Esophagus squamous epithelium (tissue), 5 donors: ENCODE data around the gene PRKRIP1. TPM values are rescaled to one million over a fixed set of nuclear protein-coding genes. Genes with fewer than 3 reads are reported as not detected.

Source experiments
- DNase-seq: peaks from one replicate; lab custom pipeline; 2025; lab: John Stamatoyannopoulos, UW
- H3K27ac ChIP-seq, 4 donors: fragments of 200-600 bp; sonication (generic); one replicate each; pipeline ENCODE4 v1.5.1; 2016 to 2019; ENCODE audit warnings: mild to moderate bottlenecking in 1 of 4
- H3K27me3 ChIP-seq, 4 donors: fragments of 200-600 bp; sonication (generic); 1 replicate in 3 of 4; 2 replicates in 1 of 4; pipeline versions ENCODE4 v1.5.1 to v1.6.0; 2017 to 2021; ENCODE audit warnings: antibody characterized with exemption in 1 of 4
- H3K36me3 ChIP-seq, 3 donors: fragments of 200-600 bp; sonication (generic); one replicate each; pipeline ENCODE4 v1.5.1; 2016 to 2019
- H3K4me1 ChIP-seq, 3 donors: fragments of 200-600 bp; sonication (generic); one replicate each; pipeline ENCODE4 v1.5.1; 2017 to 2019
- H3K4me3 ChIP-seq, 4 donors: fragments of 200-600 bp; sonication (generic); 1 replicate in 3 of 4; 2 replicates in 1 of 4; pipeline ENCODE4 v1.5.1; 2016 to 2019; ENCODE audit warnings: mild to moderate bottlenecking in 2 of 4, moderate library complexity in 1 of 4
- H3K9me3 ChIP-seq, 3 donors: fragments of 200-600 bp; sonication (generic); one replicate each; pipeline ENCODE4 v1.5.1; 2016 to 2019
- POLR2A ChIP-seq, 4 donors: fragments of 450-650 bp; IDR thresholded peaks; one replicate each; pipeline ENCODE4 v1.6.1; 2017; ENCODE audit warnings: antibody characterized with exemption in 4 of 4, mild to moderate bottlenecking in 4 of 4, moderate library complexity in 3 of 4
- WGBS, 2 donors: methylation state at CpG; one replicate each; pipeline ENCODE4 v1.1.5; 2018; 5-methylcytosine and 5-hydroxymethylcytosine counted together
- intact Hi-C: fragments of 100-400 bp; cut with DNase I; formaldehyde crosslinking; loops from one replicate; pipeline ENCODE4 v1.15.0; 2022
- total RNA-seq, 4 donors: library from RNA; depleted of rRNA; stranded (reverse); fragments of >200 nt; gene quantifications; one replicate each; pipeline ENCODE4 v1.1.0, GENCODE V29; 2016
- TF ChIP-seq, protein P1 (sequence below), 6 experiments: fragments of 450-650 bp in 4 of 6; fragments of 200-600 bp in 2 of 6; sonication (generic) in 2 of 6; IDR thresholded peaks; one replicate each; pipeline ENCODE4 v1.5.1; 2016 to 2019; ENCODE audit warnings: antibody characterized with exemption in 6 of 6, mild to moderate bottlenecking in 4 of 6, moderate library complexity in 4 of 6
- donor health status: DM: yes; HTN: yes; CAD: no.

The PRKRIP1 gene
- total RNA-seq, 4 donors from 2014 or later: 12.5 to 24.6 (median 16.5) TPM

- H3K27me3 ChIP-seq: no peaks in the 10 kb centered on the region
- TF ChIP-seq, protein P1, sequence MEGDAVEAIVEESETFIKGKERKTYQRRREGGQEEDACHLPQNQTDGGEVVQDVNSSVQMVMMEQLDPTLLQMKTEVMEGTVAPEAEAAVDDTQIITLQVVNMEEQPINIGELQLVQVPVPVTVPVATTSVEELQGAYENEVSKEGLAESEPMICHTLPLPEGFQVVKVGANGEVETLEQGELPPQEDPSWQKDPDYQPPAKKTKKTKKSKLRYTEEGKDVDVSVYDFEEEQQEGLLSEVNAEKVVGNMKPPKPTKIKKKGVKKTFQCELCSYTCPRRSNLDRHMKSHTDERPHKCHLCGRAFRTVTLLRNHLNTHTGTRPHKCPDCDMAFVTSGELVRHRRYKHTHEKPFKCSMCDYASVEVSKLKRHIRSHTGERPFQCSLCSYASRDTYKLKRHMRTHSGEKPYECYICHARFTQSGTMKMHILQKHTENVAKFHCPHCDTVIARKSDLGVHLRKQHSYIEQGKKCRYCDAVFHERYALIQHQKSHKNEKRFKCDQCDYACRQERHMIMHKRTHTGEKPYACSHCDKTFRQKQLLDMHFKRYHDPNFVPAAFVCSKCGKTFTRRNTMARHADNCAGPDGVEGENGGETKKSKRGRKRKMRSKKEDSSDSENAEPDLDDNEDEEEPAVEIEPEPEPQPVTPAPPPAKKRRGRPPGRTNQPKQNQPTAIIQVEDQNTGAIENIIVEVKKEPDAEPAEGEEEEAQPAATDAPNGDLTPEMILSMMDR (IDR thresholded peaks at IDR 0.05): peak; percentile 85 to 95 (median 92)
- TF ChIP-seq POLR2A (IDR thresholded peaks at IDR 0.05): no peak
- intact Hi-C loops: no loop called here
- no peak for DNase-seq
- H3K9me3 ChIP-seq: no peaks in the 10 kb centered on the region
- no peak overlapping the region for H3K4me3 ChIP-seq
- H3K36me3 ChIP-seq: peaks cover 0 to 43% (median 0%) of the 10 kb centered on the region in 3 donors
- H3K27ac ChIP-seq: no peak overlapping the region
- H3K4me1 ChIP-seq: peaks cover 0 to 11% (median 6%) of the 10 kb centered on the region in 3 donors
- 70 to 77% methylated on average over 7 to 9 of the region's 12 CpGs for WGBS, 2 donors
Observed at GRCh38 chr7:102390697-102391484, 5.3 kb upstream of the PRKRIP1 start.

DNA sequence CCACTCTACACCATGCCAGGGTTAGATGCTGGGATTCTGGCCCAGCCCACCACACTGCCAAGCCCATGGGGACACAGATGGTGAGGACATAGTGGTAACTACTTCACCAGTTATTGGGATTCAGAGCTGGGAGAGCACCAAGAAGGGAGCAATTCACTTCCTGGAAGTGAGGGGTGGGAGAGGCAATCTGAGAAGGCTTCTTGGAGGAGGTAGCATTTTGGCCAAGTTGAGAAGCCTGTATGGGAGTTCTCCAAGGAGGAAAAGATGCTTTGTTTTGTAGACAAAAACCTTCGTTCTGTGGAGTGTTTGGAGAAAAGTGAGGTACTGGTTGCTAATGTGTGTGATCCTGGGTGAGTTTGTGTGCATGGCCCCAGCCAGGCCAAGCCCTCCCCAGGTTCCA, 3.8 kb upstream of the PRKRIP1 start:
- no peak for TF ChIP-seq POLR2A (IDR thresholded peaks at IDR 0.05)
- TF ChIP-seq, protein P1 (IDR thresholded peaks at IDR 0.05): no peak
- intact Hi-C loops: no loop called here

GRCh38 chr7:102393467-102393866, 2.7 kb upstream of the PRKRIP1 start:
- Histone ChIP-seq H3K4me1 (peaks cover 7 to 28% (median 12%) of the 10 kb centered on the region in 3 donors), H3K36me3 (peaks cover 0 to 26% (median 0%) of the 10 kb centered on the region in 3 donors), H3K9me3 (no peaks in the 10 kb centered on the region), H3K27ac (no peak overlapping the region), H3K27me3 (no peaks in the 10 kb centered on the region), H3K4me3 (no peak overlapping the region)
- intact Hi-C loops: no loop called here
- 79 to 91% methylated on average over 7 to 8 of the region's 9 CpGs for whole genome bisulfite sequencing, 2 donors
- no peak for DNase-seq
- TF ChIP-seq, protein P1 (IDR thresholded peaks at IDR 0.05): no peak
- no peak for TF ChIP-seq POLR2A (IDR thresholded peaks at IDR 0.05)

More for the DNA sequence above, 3.8 kb upstream of the PRKRIP1 start:
- Histone ChIP-seq H3K36me3 (peaks cover 0 to 31% (median 0%) of the 10 kb centered on the region in 3 donors), H3K4me3 (no peak overlapping the region), H3K4me1 (peaks cover 6 to 18% (median 10%) of the 10 kb centered on the region in 3 donors), H3K9me3 (no peaks in the 10 kb centered on the region), H3K27me3 (no peaks in the 10 kb centered on the region), H3K27ac (no peak overlapping the region)
- no peak for DNase-seq
- WGBS, 2 donors: 83 to 100% methylated on average over 1 of the region's 1 CpG

- no peak for DNase-seq
- Histone ChIP-seq H3K36me3 (peaks cover 0 to 40% (median 12%) of the 10 kb centered on the region in 3 donors), H3K27ac (peak overlapping the region; percentile 77 to 93 (median 91)), H3K4me3 (peak overlapping the region; percentile 52 to 97 (median 94)), H3K4me1 (peaks cover 7 to 28% (median 12%) of the 10 kb centered on the region in 3 donors), H3K27me3 (no peaks in the 10 kb centered on the region), H3K9me3 (no peaks in the 10 kb centered on the region)
- WGBS, 2 donors: 4 to 10% methylated on average over 7 to 9 of the region's 9 CpGs
- intact Hi-C loops: no loop called here
- no peak for TF ChIP-seq POLR2A (IDR thresholded peaks at IDR 0.05)
- TF ChIP-seq, protein P1 (IDR thresholded peaks at IDR 0.05): no peak
Observed at GRCh38 chr7:102395592-102395872, 631 bp upstream of the PRKRIP1 start.

DNA sequence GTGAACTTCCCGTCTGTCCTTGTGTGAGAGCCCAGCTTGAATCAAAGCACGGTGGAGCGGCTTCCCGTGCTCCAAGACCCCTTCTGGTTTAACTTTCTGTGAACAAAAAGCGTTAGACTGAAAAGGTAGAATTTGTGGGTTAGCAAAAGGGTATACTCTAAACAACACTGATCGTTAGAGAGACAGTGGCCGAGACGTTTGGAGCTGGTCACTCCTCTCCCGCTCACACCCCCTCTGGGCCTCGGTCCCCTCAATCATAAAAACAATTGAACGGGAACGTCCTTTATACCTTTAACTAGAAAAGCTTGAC, 502 bp downstream of the PRKRIP1 start:
- H3K4me3 ChIP-seq: peak overlapping the region; percentile 52 to 97 (median 94)
- peak overlapping the region; percentile 77 to 93 (median 91) for H3K27ac ChIP-seq
- no peaks in the 10 kb centered on the region for H3K27me3 ChIP-seq
- intact Hi-C loops: no loop called here
- H3K4me1 ChIP-seq: peaks cover 7 to 25% (median 12%) of the 10 kb centered on the region in 3 donors
- no peaks in the 10 kb centered on the region for H3K9me3 ChIP-seq
- no peak for DNase-seq
- peaks cover 0 to 50% (median 12%) of the 10 kb centered on the region in 3 donors for H3K36me3 ChIP-seq
- TF ChIP-seq POLR2A (IDR thresholded peaks at IDR 0.05): no peak
- TF ChIP-seq, protein P1 (IDR thresholded peaks at IDR 0.05): no peak
- 0% methylated on average over 12 of the region's 12 CpGs for WGBS, 2 donors
